Uterus (tissue), 4 donors: ENCODE measurements around the gene IQCF6. TPM values are rescaled to one million over a fixed set of nuclear protein-coding genes. Genes with fewer than 3 reads are reported as not detected.
"Not testable (repeated sequence)": the region's sequence is repeated elsewhere in the genome, so short reads cannot be mapped to it uniquely, and the experiment has no call there.

Source experiments
- DNase-seq, 2 donors: peaks; one replicate each; pipeline ENCODE4 v3.0.0-alpha.2; 2019 to 2020
- H3K27ac ChIP-seq, 2 donors: fragments of 200-600 bp; sonication (generic); 1 replicate in 1 of 2; 2 replicates in 1 of 2; pipeline ENCODE4 v1.5.1; 2016 to 2018
- H3K27me3 ChIP-seq, 2 donors: fragments of 200-600 bp; sonication (generic); one replicate each; pipeline ENCODE4 v1.5.1; 2018 to 2019; ENCODE audit warnings: control low read depth in 1 of 2
- H3K36me3 ChIP-seq, 2 donors: fragments of 200-600 bp; sonication (generic); one replicate each; pipeline ENCODE4 v1.5.1; 2019; ENCODE audit warnings: control low read depth in 1 of 2
- H3K4me1 ChIP-seq, 2 donors: fragments of 200-600 bp; sonication (generic); one replicate each; pipeline ENCODE4 v1.5.1; 2018 to 2019; ENCODE audit warnings: control low read depth in 1 of 2
- H3K4me3 ChIP-seq, 2 donors: fragments of 200-600 bp; sonication (generic); 1 replicate in 1 of 2; 2 replicates in 1 of 2; pipeline ENCODE4 v1.5.1; 2018 to 2019; ENCODE audit warnings: mild to moderate bottlenecking in 1 of 2
- H3K9me3 ChIP-seq, 2 donors: fragments of 200-600 bp; sonication (generic); one replicate each; pipeline ENCODE4 v1.5.1; 2019; ENCODE audit warnings: control low read depth in 1 of 2
- CTCF ChIP-seq, 4 experiments: fragments of 200-600 bp in 2 of 4; fragments of 450-650 bp in 2 of 4; sonication (generic) in 2 of 4; IDR thresholded peaks; one replicate each; pipeline ENCODE4 v1.5.1; 2016 to 2019; ENCODE audit warnings: antibody characterized with exemption in 4 of 4, mild to moderate bottlenecking in 2 of 4, moderate library complexity in 1 of 4
- POLR2A ChIP-seq, 2 donors: fragments of 450-650 bp; IDR thresholded peaks; one replicate each; pipeline ENCODE4 v1.6.1; 2016; ENCODE audit warnings: antibody characterized with exemption in 2 of 2, mild to moderate bottlenecking in 1 of 2, moderate library complexity in 1 of 2
- intact Hi-C: fragments of 100-400 bp; cut with DNase I; formaldehyde crosslinking; loops from one replicate; pipeline ENCODE4 v1.15.1; 2023; ENCODE audit warnings: low total_unique reads
- total RNA-seq, 4 donors: library from RNA; depleted of rRNA in 3 of 4; stranded (reverse); fragments of >200 nt in 3 of 4; gene quantifications; one replicate each; pipeline versions ENCODE4 v1.1.0 to v1.2.4, GENCODE V29; 2014 to 2023
- donor health status: DM: yes; HTN: yes; CAD: no.

IQCF6 gene
- total RNA-seq, 4 donors from 2014 or later = not detected

DNA sequence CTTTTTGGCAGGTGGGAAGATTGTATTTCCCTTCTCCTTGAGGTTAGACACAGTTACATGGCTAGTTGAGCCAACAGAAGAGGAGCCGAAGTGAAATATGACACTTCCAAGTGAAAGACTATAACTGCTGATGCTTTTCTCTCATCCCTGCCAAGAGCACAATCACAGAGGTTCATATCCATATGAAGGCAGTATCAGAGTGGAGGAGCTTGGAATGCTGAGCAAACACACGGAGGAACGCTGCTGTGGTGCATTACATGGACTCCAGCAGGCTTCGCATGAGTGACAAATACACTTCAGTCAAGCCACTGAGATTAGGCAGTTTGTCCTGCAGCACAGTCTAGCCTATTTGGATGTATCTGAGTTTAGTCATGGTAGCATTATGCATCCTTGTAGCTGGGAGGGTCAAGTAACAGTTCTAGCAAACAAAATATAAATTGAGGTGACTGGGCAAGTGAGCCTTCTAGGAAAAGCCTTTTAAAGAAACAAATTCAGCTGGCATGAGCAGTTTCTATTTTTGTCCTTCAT lies 5.4 kb downstream of the IQCF6 start:
- no peaks in the 10 kb centered on the region for H3K9me3 ChIP-seq
- H3K4me1 ChIP-seq = no peaks in the 10 kb centered on the region
- H3K27me3 ChIP-seq = no peaks in the 10 kb centered on the region
- H3K27ac ChIP-seq = no peak overlapping the region
- H3K36me3 ChIP-seq = no peaks in the 10 kb centered on the region
- no peak for TF ChIP-seq POLR2A (IDR thresholded peaks at IDR 0.05)
- TF ChIP-seq CTCF (IDR thresholded peaks at IDR 0.05) = no peak
- no peak overlapping the region for H3K4me3 ChIP-seq
- intact Hi-C loops = no loop called here
- no peak for DNase-seq

DNA sequence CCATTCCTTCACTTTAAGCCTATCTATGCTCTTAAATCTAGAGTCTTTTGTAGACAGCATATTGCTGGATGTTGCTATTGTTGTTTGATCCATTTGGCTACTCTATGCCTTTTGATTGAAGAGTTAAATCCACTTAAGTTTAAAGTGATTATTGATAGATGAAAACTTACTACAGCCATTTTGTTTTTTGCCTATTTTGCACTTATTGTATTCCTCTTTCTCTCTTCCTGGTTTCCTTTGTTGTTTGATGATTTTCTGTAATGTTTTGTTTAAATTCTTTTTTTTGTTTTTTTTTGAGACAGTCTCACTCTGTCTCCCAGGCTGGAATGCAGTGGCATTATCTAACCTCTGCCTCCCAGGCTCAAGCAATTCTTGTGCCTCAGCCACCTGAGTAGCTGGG lies 19.8 kb downstream of the IQCF6 start:
- H3K36me3 ChIP-seq = no peaks in the 10 kb centered on the region
- H3K4me3 ChIP-seq = no peak overlapping the region
- H3K9me3 ChIP-seq = peaks cover 0 to 10% of the 10 kb centered on the region in 2 donors
- H3K4me1 ChIP-seq = no peaks in the 10 kb centered on the region
- DNase-seq = no peak
- no peaks in the 10 kb centered on the region for H3K27me3 ChIP-seq
- TF ChIP-seq CTCF (IDR thresholded peaks at IDR 0.05) (no peak), POLR2A (IDR thresholded peaks at IDR 0.05) (no peak)
- no peak overlapping the region for H3K27ac ChIP-seq
- intact Hi-C loops = no loop called here

GRCh38 chr3:51753763-51754750 lies 25.0 kb downstream of the IQCF6 start:
- H3K27ac ChIP-seq, H3K9me3 ChIP-seq, intact Hi-C loops, H3K27me3 ChIP-seq, DNase-seq, H3K36me3 ChIP-seq, H3K4me1 ChIP-seq, H3K4me3 ChIP-seq: not testable (repeated sequence)

DNA sequence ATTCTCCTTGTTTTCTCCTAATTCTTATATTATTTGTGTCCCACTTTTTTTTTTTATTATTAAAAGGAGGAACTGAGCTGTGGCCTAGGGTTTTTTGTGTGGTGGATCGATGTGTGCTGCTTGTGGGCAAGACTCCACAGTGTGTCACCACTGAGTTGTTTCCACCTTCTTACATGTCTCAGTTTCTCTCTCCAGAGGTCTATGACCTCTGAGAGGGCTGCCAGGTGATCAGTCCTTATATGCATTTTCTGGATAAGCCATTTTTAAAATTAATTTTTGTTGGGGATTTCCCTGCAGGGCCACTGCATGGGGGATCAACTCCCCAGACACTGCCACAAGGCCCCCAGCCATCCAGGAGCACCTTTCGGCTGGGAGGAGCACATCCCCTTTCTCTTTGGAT lies 27.8 kb downstream of the IQCF6 start:
- Histone ChIP-seq H3K4me3 (no peak overlapping the region), H3K27me3 (no peaks in the 10 kb centered on the region), H3K4me1 (no peaks in the 10 kb centered on the region), H3K27ac (no peak overlapping the region), H3K36me3 (no peaks in the 10 kb centered on the region), H3K9me3 (no peaks in the 10 kb centered on the region)
- intact Hi-C loops = no loop called here
- no peak for TF ChIP-seq CTCF (IDR thresholded peaks at IDR 0.05)
- TF ChIP-seq POLR2A (IDR thresholded peaks at IDR 0.05) = no peak
- DNase-seq = no peak

DNA sequence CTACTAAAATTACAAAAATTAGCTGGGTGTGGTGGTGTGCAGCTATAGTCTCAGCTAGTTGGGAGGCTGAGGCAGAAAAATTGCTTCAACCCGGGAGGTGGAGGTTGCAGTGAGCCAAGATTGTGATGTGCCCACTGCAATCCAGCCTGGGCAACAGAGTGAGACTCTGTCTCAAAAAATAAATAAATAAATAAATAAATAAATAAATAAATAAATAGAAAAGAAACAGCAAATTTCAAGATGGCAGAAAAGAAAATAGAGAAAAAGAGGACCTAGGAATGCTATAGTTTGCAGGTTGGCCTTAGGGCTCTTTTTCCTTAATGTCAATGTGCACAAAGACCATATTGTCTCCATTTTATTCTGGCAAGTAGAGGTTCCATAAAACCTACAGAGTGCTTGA lies 28.2 kb downstream of the IQCF6 start:
- no peak for TF ChIP-seq POLR2A (IDR thresholded peaks at IDR 0.05)
- no peak for TF ChIP-seq CTCF (IDR thresholded peaks at IDR 0.05)
- DNase-seq = no peak
- no peaks in the 10 kb centered on the region for H3K9me3 ChIP-seq
- intact Hi-C loops = no loop called here
- H3K4me1 ChIP-seq = no peaks in the 10 kb centered on the region
- H3K27me3 ChIP-seq = no peaks in the 10 kb centered on the region
- H3K27ac ChIP-seq = no peak overlapping the region
- H3K36me3 ChIP-seq = no peaks in the 10 kb centered on the region
- no peak overlapping the region for H3K4me3 ChIP-seq
